Ovary (tissue), 9 donors: ENCODE results near the gene IRF8. TPM values are rescaled to one million over a fixed set of nuclear protein-coding genes. Genes with fewer than 3 reads are reported as not detected.

ENCODE experiments used
- DNase-seq, 5 donors: peaks; one replicate each; pipeline ENCODE4 v3.0.0-alpha.2; 2019 to 2020
- H3K27ac ChIP-seq, 2 donors: fragments of 200-600 bp; one replicate each; pipeline versions ENCODE4 v1.5.1 to v1.8.0; 2019 to 2022
- H3K27me3 ChIP-seq: fragments of 200-600 bp; one replicate; pipeline ENCODE4 v1.8.0; 2022
- H3K36me3 ChIP-seq: fragments of 200-600 bp; sonication (generic); one replicate; pipeline ENCODE4 v1.5.1; 2019
- H3K4me1 ChIP-seq: one replicate; pipeline ENCODE4 v1.8.1; 2013; ENCODE audit warnings: mild to moderate bottlenecking, moderate library complexity; ENCODE audit not compliant: insufficient read depth
- H3K4me3 ChIP-seq: fragments of 200-600 bp; sonication (generic); one replicate; pipeline ENCODE4 v1.5.1; 2017
- H3K9me3 ChIP-seq, 2 donors: fragments of 200-600 bp in 1 of 2; sonication (generic) in 1 of 2; one replicate each; pipeline versions ENCODE4 v1.5.1 to v1.8.1; 2013 to 2019; ENCODE audit warnings: mild to moderate bottlenecking in 1 of 2, moderate library complexity in 1 of 2
- CTCF ChIP-seq, 3 donors: fragments of 450-650 bp in 2 of 3; fragments of 200-600 bp in 1 of 3; IDR thresholded peaks; one replicate each; pipeline versions ENCODE4 v1.5.1 to v1.8.0; 2016 to 2022; ENCODE audit warnings: antibody characterized with exemption in 3 of 3, mild to moderate bottlenecking in 1 of 3
- EP300 ChIP-seq: sonication (generic); formaldehyde crosslinking; IDR thresholded peaks from one replicate; pipeline ENCODE4 v1.6.1; 2017; ENCODE audit warnings: antibody characterized with exemption
- POLR2A ChIP-seq: fragments of 450-650 bp; IDR thresholded peaks from one replicate; pipeline ENCODE4 v1.6.1; 2017; ENCODE audit warnings: antibody characterized with exemption, mild to moderate bottlenecking, moderate library complexity
- WGBS, 3 donors: extraction: QIAGEN DNeasy Blood & Tissue Kit in 1 of 3; methylation state at CpG; one replicate each; pipeline versions ENCODE4 v1.1.5 to v1.1.7; 2013 to 2017; 5-methylcytosine and 5-hydroxymethylcytosine counted together
- intact Hi-C, 4 donors: fragments of 100-400 bp; cut with DNase I; formaldehyde crosslinking; loops; one replicate each; pipeline versions ENCODE4 v1.11.0 to v1.15.1; 2022 to 2023
- polyA plus RNA-seq, 2 donors: library from polyadenylated mRNA; stranded (reverse); fragments of 200-250 nt in 1 of 2; fragments of 350-450 nt in 1 of 2; fragmentation: Illumina TruSeq in 1 of 2; extraction: RNeasy Lipid Tissue Mini Kit (QIAGEN cat#74804) in 1 of 2; gene quantifications; one replicate each; pipeline ENCODE4 v1.2.3, GENCODE V29; 2013 to 2014
- total RNA-seq, 7 donors: library from RNA; depleted of rRNA in 2 of 7; stranded (reverse); fragments of >200 nt in 2 of 7; fragmentation: NEBNext Ultra II Directional in 3 of 7; extraction: Animal tissue kit (Norgen Biotek cat#: 25700) in 3 of 7; gene quantifications; one replicate each; pipeline versions ENCODE4 v1.1.0 to v1.2.4, GENCODE V29; 2016 to 2023
- donor health status: DM: no; HTN: no; CAD: no; lungs with moderate emphysema.
- donor health status: DM: no; HTN: no; CAD: no.
- donor health status: Bipolar disorder and iron deficiency.
- donor health status: DM: yes; HTN: yes; CAD: no.
- donor health status: DM: no; HTN: no; CAD: no.
- donor health status: DM: yes; HTN: yes; CAD: no.

Gene IRF8
- total and polyA plus RNA-seq, 9 donors: 1.8 to 24.1 (median 3.6) TPM

- Histone ChIP-seq H3K9me3 (no peaks in the 10 kb centered on the region), H3K27me3 (no peaks in the 10 kb centered on the region), H3K4me1 (no peaks in the 10 kb centered on the region), H3K36me3 (no peaks in the 10 kb centered on the region), H3K4me3 (no peak overlapping the region), H3K27ac (no peak overlapping the region)
- TF ChIP-seq EP300 (no peak), POLR2A (no peak), CTCF (IDR thresholded peaks at IDR 0.05) (no peak)
- intact Hi-C loops: no loop called here
- WGBS, 3 donors: 73 to 87% (median 75%) methylated on average over 3 of the region's 3 CpGs
- DNase-seq: no peak
Measured at GRCh38 chr16:85881436-85881835, 17.5 kb upstream of the IRF8 start.

- Histone ChIP-seq H3K9me3 (no peaks in the 10 kb centered on the region), H3K4me1 (no peaks in the 10 kb centered on the region), H3K27ac (no peak overlapping the region), H3K27me3 (no peaks in the 10 kb centered on the region), H3K36me3 (no peaks in the 10 kb centered on the region), H3K4me3 (no peak overlapping the region)
- no peak for TF ChIP-seq POLR2A
- DNase-seq: no peak
- WGBS, 3 donors: 70 to 84% (median 75%) methylated on average over 4 of the region's 4 CpGs
- intact Hi-C loops: no loop called here
Measured at GRCh38 chr16:85882181-85882810, 16.7 kb upstream of the IRF8 start.

GRCh38 chr16:85883813-85884212 lies 15.1 kb upstream of the IRF8 start:
- intact Hi-C loops: no loop called here
- 75 to 87% (median 81%) methylated on average over 14 of the region's 14 CpGs for WGBS, 3 donors
- Histone ChIP-seq H3K27me3 (no peaks in the 10 kb centered on the region), H3K4me1 (no peaks in the 10 kb centered on the region), H3K36me3 (no peaks in the 10 kb centered on the region), H3K9me3 (no peaks in the 10 kb centered on the region), H3K27ac (no peak overlapping the region), H3K4me3 (no peak overlapping the region)
- DNase-seq: no peak
- TF ChIP-seq CTCF (IDR thresholded peaks at IDR 0.05) (no peak), EP300 (no peak), POLR2A (no peak)

GRCh38 chr16:85884808-85885463 lies 14.0 kb upstream of the IRF8 start:
- intact Hi-C loops: no loop called here
- H3K4me3 ChIP-seq: no peak overlapping the region
- H3K36me3 ChIP-seq: no peaks in the 10 kb centered on the region
- WGBS, 3 donors: 83 to 89% (median 83%) methylated on average over 13 of the region's 13 CpGs
- no peaks in the 10 kb centered on the region for H3K9me3 ChIP-seq
- no peaks in the 10 kb centered on the region for H3K27me3 ChIP-seq
- no peaks in the 10 kb centered on the region for H3K4me1 ChIP-seq
- no peak for DNase-seq
- TF ChIP-seq CTCF (IDR thresholded peaks at IDR 0.05): no peak
- no peak for TF ChIP-seq POLR2A
- no peak for TF ChIP-seq EP300
- H3K27ac ChIP-seq: no peak overlapping the region

GRCh38 chr16:85885537-85885936 lies 13.4 kb upstream of the IRF8 start:
- no peak for DNase-seq
- no peak for TF ChIP-seq CTCF (IDR thresholded peaks at IDR 0.05)
- no peak for TF ChIP-seq POLR2A
- no peak for TF ChIP-seq EP300
- Histone ChIP-seq H3K36me3 (no peaks in the 10 kb centered on the region), H3K9me3 (no peaks in the 10 kb centered on the region), H3K4me1 (no peaks in the 10 kb centered on the region), H3K4me3 (no peak overlapping the region), H3K27me3 (no peaks in the 10 kb centered on the region), H3K27ac (no peak overlapping the region)
- WGBS, 3 donors: 80 to 83% (median 80%) methylated on average over 6 of the region's 6 CpGs
- intact Hi-C loops: no loop called here
